ENCODE data around the gene ADARB2. TPM values are rescaled to one million over a fixed set of nuclear protein-coding genes. Genes with fewer than 3 reads are reported as not detected.
"Not testable (repeated sequence)": the region's sequence is repeated elsewhere in the genome, so short reads cannot be mapped to it uniquely, and the experiment has no call there.

The ADARB2 gene
- polyA plus RNA-seq, 10 donors, result 0.04 to 0.45 (median 0.28) TPM

- DNase-seq, result no peak
These were observed 189.2 kb downstream of the ADARB2 start for GRCh38 chr10:1548146-1548545.

GRCh38 chr10:1546431-1547110 lies 190.8 kb downstream of the ADARB2 start:
- no peak for DNase-seq

DNA sequence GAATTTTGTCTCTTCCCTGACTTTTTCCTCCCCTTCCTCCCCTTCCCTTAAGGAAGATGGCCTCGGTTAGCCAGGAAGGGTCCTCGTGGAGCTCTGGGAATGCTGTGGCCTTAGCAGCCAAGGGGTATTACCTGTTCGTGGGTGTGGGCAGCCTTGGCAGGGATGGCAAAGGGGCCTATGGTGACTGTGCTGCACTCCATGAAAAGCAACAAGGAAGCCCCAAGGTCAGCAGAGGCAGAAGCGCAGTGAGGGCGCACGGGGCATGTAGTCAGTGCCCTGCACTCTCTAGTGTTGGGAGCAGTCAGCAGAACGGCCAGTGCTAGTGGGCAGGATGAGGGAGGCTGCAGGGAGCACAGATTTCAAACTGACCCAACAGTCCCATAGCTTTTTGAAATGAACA lies 191.8 kb downstream of the ADARB2 start:
- no peak for DNase-seq

GRCh38 chr10:1544929-1545328 lies 192.4 kb downstream of the ADARB2 start:
- no peak for DNase-seq

DNA sequence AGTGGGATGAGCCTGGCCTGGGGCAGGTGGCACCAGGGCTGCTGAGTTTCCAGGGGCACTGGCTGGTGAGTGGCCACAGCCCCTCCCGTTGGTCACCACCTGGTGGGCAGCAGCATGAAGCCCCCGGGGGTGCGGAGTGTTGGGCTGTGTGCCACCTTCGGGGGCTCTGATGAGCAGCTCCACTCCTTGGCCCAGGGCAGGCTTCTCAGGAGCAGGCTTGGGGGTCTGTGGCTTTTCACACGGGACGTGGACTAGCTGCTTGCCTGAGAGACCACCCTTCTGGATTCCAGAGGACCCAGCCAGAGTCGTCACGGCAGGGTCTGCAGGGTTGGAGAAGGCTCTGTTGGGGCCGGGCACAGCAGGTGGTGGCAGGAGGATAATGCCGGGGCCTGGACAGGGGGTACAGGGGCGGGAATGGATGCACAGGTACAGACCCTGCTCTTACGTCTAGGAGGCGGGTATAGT lies 193.1 kb downstream of the ADARB2 start:
- DNase-seq, result no peak

DNA sequence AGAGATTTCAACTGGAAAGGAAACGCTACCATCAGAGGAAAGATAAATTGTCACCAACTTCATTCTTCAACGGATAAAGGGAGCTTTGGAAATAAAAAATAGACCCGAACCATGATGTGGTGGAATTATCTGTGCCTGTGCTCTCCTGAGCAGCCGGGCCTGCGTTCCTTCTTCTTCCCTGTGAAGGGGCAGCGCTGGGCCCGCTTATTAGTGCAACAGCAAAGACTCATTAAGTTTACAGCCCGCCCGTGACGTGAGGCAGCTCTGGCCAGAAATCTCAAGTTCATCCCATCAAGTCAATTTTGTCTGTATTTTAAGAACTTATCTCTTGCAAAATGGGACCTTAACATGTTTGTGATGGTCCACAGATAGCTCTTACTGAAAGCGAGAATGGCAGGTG lies 193.7 kb downstream of the ADARB2 start:
- DNase-seq, result no peak

DNA sequence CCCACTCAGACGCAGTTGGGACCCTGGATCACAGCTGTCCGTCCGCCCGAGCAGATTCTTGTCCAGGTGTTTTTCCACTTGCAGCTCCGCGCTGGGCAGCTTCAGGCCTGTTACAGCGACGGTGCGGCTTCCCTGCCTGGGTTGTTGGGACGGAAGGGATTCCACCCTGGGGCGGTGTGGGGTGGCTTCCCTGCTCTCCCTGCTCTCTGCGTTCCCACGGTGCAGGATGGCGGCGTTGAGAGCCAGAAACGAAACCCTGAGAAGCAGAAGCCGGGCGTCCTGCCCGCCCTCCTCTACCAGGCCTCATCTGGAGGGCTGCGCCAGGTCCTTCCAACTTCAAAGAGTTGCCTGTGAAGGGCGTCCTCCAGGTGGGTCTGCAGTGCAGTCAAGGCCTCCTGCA lies 194.4 kb downstream of the ADARB2 start:
- no peak for DNase-seq

DNA sequence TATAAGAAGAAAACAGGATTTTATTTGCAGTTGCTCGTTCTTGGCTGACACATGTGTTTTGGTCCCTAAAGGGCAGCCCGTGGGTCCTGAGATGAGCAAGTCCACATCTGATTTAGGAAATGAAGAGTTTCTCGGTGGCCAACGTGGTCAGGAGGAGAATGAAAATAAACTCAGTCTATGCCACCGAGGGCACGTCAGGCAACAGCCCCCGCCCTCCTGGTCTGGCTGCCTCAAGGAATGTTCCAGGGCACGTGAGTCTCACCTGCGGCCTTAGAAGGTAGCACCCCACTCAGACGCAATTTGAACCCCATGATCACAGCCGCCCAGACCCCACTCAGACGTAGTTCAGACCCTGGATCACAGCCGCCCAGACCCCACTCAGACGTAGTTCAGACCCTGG lies 197.2 kb downstream of the ADARB2 start:
- no peak for DNase-seq

DNA sequence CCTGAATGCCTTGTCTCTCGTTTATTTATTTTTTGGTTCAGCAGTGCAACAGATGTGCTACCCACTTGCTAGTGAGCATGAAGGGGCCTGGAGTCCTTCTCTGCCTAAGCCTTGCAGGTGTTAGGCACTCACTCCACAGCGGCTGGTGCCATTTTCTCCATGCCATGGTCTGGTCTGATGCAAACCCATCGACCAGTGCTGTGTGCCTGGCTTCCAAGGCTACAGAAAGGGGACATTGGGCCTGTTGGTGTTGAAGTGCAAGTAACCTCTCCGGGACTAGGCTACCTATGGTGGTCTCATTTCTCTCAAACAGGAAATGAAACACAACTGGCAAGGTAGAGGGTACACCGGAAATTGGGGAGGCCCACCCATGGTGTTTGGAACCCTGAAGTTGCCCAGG lies 198.1 kb downstream of the ADARB2 start:
- DNase-seq, result no peak

DNA sequence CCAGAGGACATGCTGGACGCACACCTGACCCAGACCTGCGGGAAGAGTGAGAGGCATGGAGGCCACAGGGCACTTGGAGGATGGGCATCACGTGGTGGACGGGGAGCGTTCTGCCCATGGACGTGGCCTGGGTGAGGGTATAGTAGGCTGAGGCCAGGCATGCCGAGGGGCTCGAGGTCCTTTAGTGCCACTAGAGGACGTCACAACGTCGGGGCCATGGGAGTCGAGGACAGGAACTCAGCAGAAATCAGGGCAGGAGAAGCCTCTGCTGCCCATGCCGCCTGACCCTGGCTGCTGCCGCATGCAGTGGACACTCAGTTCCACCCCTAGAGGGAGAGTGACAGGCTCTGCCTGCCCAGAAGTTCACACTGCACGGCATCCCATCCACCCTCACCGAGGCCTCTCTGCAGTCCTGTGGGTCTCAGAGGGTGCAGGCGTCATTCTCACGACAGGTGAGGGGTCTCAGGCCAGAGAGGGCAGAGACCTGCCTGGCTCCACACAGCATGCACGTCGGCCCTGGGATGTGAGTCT lies 198.7 kb downstream of the ADARB2 start:
- DNase-seq, result no peak

DNA sequence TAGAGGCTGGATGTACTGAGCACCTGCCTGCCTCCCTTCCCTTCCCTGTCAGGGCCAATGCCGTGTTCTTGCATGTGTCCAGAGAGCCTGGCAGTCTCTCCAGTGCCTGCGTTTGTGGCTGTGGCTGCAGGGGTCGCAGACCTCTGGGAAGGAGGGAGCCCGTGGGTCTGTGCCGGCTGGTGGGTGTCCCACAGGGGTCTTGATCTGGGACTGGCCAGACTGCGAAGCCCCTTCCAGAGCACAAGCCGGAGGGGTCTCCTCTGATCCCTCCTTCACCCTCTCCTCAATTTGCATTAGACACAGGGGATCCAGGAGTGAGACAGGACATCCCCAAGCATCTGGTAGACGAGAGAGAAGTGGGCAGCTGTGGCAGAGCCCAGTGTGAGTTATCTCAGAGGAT lies 199.2 kb downstream of the ADARB2 start:
- DNase-seq, result no peak

- not testable (repeated sequence) for DNase-seq
These were observed 199.9 kb downstream of the ADARB2 start for GRCh38 chr10:1537449-1537848.

- no peak for DNase-seq
These were observed 201.0 kb downstream of the ADARB2 start for GRCh38 chr10:1536341-1536740.

- DNase-seq, result no peak
These were observed 201.9 kb downstream of the ADARB2 start for GRCh38 chr10:1535301-1535965.

DNA sequence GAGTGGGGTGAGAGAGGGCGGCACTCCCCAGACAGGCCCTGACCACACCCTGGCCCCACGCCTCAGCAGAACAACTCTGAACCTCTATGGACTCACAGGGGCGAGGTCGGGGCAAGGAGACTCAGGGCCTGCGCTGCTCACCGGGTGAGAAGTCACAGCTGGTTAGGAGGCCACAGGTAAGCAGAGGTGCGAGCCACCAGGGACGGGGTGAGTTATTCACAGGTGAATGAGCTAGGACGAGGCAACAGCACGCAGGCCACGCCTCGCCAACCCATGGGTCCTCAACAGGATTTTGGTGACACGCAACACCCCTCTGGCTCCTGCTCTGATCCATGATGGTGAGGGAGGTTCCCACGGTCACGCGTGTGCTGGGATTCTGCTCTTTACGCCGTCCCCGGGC lies 202.5 kb downstream of the ADARB2 start:
- DNase-seq, result no peak

GRCh38 chr10:1532636-1533035 lies 204.7 kb downstream of the ADARB2 start:
- DNase-seq, result no peak

- DNase-seq, result peak in 1 of 3 donors; percentile 42
These were observed 205.3 kb downstream of the ADARB2 start for GRCh38 chr10:1531883-1532597.

GRCh38 chr10:1530871-1531517 lies 206.3 kb downstream of the ADARB2 start:
- no peak for DNase-seq

DNA sequence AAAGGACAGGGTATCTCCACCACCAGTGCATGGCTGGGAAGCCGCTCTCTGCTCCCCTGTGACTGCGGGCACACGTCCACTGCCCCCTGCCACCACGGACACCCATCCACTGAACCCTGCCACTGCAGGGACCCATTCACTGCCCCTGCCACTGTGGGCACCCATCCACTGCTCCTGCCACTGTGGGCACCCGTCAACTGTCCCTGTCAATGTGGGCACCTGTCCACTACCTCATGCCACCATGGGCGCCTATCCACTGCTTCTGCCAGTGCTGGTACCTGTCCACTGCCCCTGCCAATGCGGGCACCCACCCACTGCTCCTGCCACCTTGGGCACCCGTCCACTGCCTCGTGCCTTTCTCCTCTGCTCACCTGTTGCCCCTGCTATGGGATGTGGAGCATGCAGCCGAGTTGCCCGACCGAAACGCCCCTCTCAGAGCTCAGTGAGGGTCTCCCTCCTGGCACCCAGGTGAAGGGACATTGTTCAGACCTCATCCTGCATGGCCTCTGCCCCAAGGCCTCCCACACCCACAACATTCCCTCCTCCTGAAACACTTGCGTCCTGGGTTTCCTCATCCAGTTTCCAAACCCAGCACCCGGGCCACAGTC lies 207.4 kb downstream of the ADARB2 start:
- DNase-seq, result no peak

DNA sequence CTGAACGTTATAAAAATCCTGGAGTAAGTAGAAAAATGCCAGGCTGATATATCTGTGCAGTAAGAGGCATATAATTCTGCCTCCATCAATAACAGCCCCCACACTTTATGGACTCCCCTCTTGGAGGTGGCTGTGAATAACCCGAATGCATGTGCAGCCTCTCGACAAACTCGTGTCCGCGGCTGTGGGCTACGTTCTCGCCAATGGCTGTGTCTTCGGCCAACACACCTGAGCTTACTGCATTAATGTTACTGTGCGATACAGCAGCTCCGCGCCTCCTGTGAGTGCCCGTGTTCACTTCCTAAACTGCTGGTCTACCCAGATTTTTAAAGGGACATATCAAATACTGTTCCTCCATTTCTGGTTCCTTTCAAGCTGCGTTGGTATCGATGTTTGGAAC lies 209.4 kb downstream of the ADARB2 start:
- DNase-seq, result no peak

DNA sequence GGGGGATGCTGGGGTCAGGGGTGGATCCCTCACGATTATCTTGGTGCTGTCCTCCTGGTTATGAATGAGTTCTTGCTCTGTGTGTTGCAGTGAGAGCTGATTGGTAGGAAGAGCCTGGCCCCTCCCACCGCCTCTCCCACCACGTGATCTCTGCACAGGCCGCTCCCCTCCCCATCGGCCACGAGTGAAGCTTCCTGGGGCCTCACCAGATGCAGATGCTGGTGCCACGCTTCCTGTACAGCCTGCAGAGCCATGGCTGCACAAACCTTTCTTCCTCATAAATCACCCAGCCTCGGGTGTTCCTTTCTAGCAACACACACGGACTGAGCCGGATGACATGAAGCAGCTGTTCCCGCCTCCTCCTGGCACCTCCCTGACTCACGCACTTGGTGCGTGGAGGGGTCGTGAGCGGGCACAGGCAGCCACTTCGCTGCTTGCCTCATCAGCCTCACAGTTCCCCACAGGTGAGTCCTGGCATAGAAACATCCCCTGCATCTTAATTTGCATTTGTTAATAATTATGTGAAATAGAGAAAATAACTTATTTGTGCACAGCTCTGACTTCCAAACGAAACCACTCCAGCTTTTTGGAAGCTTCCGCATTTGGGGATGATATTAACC lies 210.8 kb downstream of the ADARB2 start:
- DNase-seq, result no peak

Data from muscle of back (tissue), 11 donors.